Skin of body (tissue), 2 donors: ENCODE measurements around the gene KRTAP21-3. TPM values are rescaled to one million over a fixed set of nuclear protein-coding genes. Genes with fewer than 3 reads are reported as not detected.
A peak's percentile ranks its signal among the peaks of the same experiment; 100 is the strongest.
"Not testable (repeated sequence)": the region's sequence is repeated elsewhere in the genome, so short reads cannot be mapped to it uniquely, and the experiment has no call there.

Source experiments
- DNase-seq: peaks from one replicate; lab custom pipeline; 2025; lab: John Stamatoyannopoulos, UW
- total RNA-seq: library from RNA; depleted of rRNA; stranded (reverse); fragments of >200 nt; gene quantifications from one replicate; pipeline ENCODE4 v1.2.3, GENCODE V29; 2014

The KRTAP21-3 gene
- not detected for total RNA-seq

- no peak for DNase-seq
These were observed at the start of gene KRTAP21-3 for GRCh38 chr21:30718239-30718909. Gene KRTAP21-3 (minus strand): TSS chr21:30718777. CDS start chr21:30718759, 18 bp downstream.

GRCh38 chr21:30760776-30761175 lies 42.2 kb upstream of the KRTAP21-3 start:
- DNase-seq: no peak

GRCh38 chr21:30758306-30758705 lies 39.7 kb upstream of the KRTAP21-3 start:
- peak; percentile 18 for DNase-seq

GRCh38 chr21:30755328-30755727 lies 36.8 kb upstream of the KRTAP21-3 start, which contains the start of gene KRTAP21-1:
Gene KRTAP21-1 (minus strand): TSS chr21:30755428. CDS start chr21:30755378, 50 bp downstream.
- DNase-seq: not testable (repeated sequence)

- DNase-seq: no peak
These were observed 28.6 kb upstream of the KRTAP21-3 start, which contains the start of gene KRTAP21-2 for GRCh38 chr21:30747159-30747558. Gene KRTAP21-2 (minus strand): TSS chr21:30747259. CDS start chr21:30747202, 57 bp downstream.

- no peak for DNase-seq
These were observed 21.9 kb upstream of the KRTAP21-3 start for GRCh38 chr21:30740462-30740861.

- no peak for DNase-seq
These were observed 14.4 kb upstream of the KRTAP21-3 start for GRCh38 chr21:30733026-30733425.

- DNase-seq: no peak
These were observed 8.1 kb upstream of the KRTAP21-3 start for GRCh38 chr21:30726726-30727125.

GRCh38 chr21:30719401-30719800 lies 824 bp upstream of the KRTAP21-3 start:
- DNase-seq: no peak

GRCh38 chr21:30717105-30717504 lies 1.5 kb downstream of the KRTAP21-3 start:
- DNase-seq: no peak

- DNase-seq: no peak
These were observed 3.6 kb downstream of the KRTAP21-3 start for GRCh38 chr21:30714946-30715345.

GRCh38 chr21:30714456-30714855 lies 4.1 kb downstream of the KRTAP21-3 start:
- no peak for DNase-seq

- DNase-seq: no peak
These were observed 4.8 kb downstream of the KRTAP21-3 start for GRCh38 chr21:30713766-30714165.

- no peak for DNase-seq
These were observed 8.1 kb downstream of the KRTAP21-3 start for GRCh38 chr21:30710499-30710898.

- no peak for DNase-seq
These were observed 11.2 kb downstream of the KRTAP21-3 start for GRCh38 chr21:30707409-30707808.

GRCh38 chr21:30695956-30696355 lies 22.6 kb downstream of the KRTAP21-3 start:
- no peak for DNase-seq

GRCh38 chr21:30689822-30690221 lies 28.8 kb downstream of the KRTAP21-3 start:
- no peak for DNase-seq

GRCh38 chr21:30684506-30684905 lies 34.1 kb downstream of the KRTAP21-3 start:
- no peak for DNase-seq

GRCh38 chr21:30680586-30680985 lies 38.0 kb downstream of the KRTAP21-3 start:
- no peak for DNase-seq

GRCh38 chr21:30676737-30677136 lies 41.8 kb downstream of the KRTAP21-3 start:
- DNase-seq: no peak

GRCh38 chr21:30674312-30674711 lies 44.3 kb downstream of the KRTAP21-3 start:
- no peak for DNase-seq

- DNase-seq: no peak
These were observed 45.5 kb downstream of the KRTAP21-3 start for GRCh38 chr21:30672985-30673650.

- no peak for DNase-seq
These were observed 49.8 kb downstream of the KRTAP21-3 start for GRCh38 chr21:30668776-30669175.
